ENCODE measurements around the gene SLC4A9.

SLC4A9 gene

DNA sequence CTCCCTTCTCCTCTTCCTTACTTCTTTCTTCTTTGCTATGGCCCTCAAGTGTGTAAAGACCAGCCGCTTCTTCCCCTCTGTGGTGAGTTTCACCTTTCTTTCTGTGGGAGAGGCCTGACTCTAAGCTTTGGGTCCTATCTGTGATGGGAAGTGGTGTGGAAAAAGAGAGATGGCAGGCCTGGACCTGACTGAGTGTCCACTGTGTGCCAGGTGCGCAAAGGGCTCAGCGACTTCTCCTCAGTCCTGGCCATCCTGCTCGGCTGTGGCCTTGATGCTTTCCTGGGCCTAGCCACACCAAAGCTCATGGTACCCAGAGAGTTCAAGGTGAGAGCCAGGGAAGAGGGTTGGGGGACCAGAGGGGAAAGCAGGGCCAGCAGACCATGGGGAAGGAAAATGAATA, 5.9 kb downstream of the SLC4A9 start:
- no peaks in the 10 kb centered on the region for H3K36me3 ChIP-seq
- peaks cover 0 to 7% (median 5%) of the 10 kb centered on the region in 4 donors for H3K4me1 ChIP-seq
- TF ChIP-seq, protein P1, sequence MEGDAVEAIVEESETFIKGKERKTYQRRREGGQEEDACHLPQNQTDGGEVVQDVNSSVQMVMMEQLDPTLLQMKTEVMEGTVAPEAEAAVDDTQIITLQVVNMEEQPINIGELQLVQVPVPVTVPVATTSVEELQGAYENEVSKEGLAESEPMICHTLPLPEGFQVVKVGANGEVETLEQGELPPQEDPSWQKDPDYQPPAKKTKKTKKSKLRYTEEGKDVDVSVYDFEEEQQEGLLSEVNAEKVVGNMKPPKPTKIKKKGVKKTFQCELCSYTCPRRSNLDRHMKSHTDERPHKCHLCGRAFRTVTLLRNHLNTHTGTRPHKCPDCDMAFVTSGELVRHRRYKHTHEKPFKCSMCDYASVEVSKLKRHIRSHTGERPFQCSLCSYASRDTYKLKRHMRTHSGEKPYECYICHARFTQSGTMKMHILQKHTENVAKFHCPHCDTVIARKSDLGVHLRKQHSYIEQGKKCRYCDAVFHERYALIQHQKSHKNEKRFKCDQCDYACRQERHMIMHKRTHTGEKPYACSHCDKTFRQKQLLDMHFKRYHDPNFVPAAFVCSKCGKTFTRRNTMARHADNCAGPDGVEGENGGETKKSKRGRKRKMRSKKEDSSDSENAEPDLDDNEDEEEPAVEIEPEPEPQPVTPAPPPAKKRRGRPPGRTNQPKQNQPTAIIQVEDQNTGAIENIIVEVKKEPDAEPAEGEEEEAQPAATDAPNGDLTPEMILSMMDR (IDR thresholded peaks at IDR 0.05) = no peak
- DNase-seq = no peak
- no peak overlapping the region for H3K4me3 ChIP-seq
- intact Hi-C loops (cut with DNase I; ENCODE audit: low total_unique reads) = no loop called here
- H3K27ac ChIP-seq = no peak overlapping the region
- no peaks in the 10 kb centered on the region for H3K9me3 ChIP-seq
- peaks cover 0 to 3% of the 10 kb centered on the region in 2 donors for H3K27me3 ChIP-seq

DNA sequence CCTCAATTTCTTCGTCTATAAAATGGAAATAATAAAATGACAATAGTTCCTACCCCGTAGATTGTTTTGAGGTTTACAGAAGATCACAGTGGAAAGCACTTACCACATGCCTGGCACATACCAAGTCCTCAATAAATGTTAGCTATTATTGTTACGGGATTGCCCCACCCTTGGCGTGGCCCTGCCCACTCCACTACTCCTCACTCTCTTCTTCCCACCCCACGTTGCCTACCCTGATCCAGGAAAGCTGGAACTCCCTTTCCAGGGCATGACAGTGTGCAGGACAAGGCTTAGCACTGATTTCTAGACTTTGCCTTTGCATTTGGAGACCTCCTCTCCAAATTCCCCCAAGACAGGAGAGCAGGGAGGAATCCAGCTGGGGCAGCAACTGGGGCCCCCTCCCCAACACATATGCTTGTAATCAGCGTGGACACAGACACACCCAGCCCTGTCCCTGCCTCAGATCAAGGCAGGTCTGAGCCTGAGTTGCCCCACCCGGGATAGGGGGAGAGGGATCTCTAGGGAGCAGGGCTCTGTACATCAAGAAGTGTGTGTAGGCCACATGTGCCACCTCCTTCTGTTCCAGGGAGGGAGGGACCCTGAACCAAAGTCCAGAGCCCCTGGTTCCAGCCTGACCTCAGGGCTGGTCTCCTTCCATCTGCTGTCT, 6.7 kb downstream of the SLC4A9 start:
- DNase-seq = no peak
- H3K27me3 ChIP-seq = peaks cover 0 to 3% of the 10 kb centered on the region in 2 donors
- no peak overlapping the region for H3K27ac ChIP-seq
- no peak overlapping the region for H3K4me3 ChIP-seq
- intact Hi-C loops (cut with DNase I; ENCODE audit: low total_unique reads) = no loop called here
- no peaks in the 10 kb centered on the region for H3K9me3 ChIP-seq
- TF ChIP-seq, protein P1 (IDR thresholded peaks at IDR 0.05) = no peak
- peaks cover 0 to 7% (median 5%) of the 10 kb centered on the region in 4 donors for H3K4me1 ChIP-seq
- H3K36me3 ChIP-seq = no peaks in the 10 kb centered on the region

DNA sequence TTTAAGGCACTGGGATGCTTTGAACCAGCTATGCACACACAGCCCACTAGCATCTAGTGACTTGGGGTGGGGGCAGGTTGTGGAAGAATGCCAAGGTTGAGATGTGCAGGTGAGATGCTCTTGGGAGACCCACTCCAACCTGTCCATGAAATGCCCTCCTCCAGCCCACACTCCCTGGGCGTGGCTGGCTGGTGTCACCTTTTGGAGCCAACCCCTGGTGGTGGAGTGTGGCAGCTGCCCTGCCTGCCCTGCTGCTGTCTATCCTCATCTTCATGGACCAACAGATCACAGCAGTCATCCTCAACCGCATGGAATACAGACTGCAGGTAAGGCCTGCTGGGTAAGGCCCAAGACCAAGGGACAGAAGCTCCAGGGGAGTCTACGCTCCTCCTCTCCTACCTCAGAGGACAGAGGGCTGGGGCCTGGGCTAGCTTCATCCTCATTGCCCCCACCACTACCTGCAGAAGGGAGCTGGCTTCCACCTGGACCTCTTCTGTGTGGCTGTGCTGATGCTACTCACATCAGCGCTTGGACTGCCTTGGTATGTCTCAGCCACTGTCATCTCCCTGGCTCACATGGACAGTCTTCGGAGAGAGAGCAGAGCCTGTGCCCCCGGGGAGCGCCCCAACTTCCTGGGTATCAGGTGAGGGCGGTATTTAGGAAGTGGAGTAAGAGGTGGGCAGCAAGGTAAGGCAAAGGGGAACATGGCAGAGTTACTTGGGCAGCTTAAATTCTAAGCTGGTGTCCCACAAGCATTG, 7.4 kb downstream of the SLC4A9 start:
- intact Hi-C loops (cut with DNase I; ENCODE audit: low total_unique reads) = no loop called here
- Histone ChIP-seq H3K4me1 (peaks cover 0 to 7% (median 5%) of the 10 kb centered on the region in 4 donors), H3K9me3 (no peaks in the 10 kb centered on the region), H3K27me3 (peaks cover 0 to 3% of the 10 kb centered on the region in 2 donors), H3K36me3 (no peaks in the 10 kb centered on the region), H3K27ac (no peak overlapping the region), H3K4me3 (no peak overlapping the region)
- TF ChIP-seq, protein P1 (IDR thresholded peaks at IDR 0.05) = no peak
- DNase-seq = no peak

DNA sequence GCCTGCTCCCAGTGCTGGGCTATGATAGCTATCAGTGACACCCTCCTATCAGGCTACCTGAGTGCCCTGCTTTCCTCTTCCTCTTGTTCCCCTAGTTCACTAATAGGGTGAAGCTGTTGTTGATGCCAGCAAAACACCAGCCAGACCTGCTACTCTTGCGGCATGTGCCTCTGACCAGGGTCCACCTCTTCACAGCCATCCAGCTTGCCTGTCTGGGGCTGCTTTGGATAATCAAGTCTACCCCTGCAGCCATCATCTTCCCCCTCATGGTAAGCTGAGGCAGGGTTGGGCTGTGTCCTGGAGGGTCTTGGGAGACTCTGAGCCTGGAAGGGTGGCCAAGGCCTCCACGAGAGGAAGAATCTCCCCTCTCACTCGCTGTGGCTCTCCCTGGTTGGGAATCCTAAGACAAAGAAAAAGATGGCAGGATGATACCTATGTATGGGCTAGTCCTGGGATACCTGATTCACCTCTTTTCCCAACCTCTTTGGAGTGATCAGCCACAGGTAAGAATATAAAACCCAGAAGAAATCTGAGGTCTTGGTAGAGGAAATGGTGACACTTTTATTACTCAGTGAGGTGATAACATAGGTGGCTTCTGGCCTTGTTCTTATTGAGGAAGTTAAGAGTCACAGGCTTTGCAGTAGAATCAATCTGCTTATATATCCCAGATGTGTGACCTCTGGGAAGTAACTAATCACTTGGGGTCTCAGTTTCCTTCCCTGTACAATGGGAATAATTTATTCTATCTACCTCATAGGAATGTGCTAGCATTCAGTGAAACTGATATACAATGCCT, 11.6 kb downstream of the SLC4A9 start:
- TF ChIP-seq, protein P1 (IDR thresholded peaks at IDR 0.05) = no peak
- Histone ChIP-seq H3K4me3 (no peak overlapping the region), H3K27me3 (no peaks in the 10 kb centered on the region), H3K27ac (no peak overlapping the region), H3K4me1 (peaks cover 0 to 6% (median 0%) of the 10 kb centered on the region in 4 donors), H3K36me3 (no peaks in the 10 kb centered on the region), H3K9me3 (no peaks in the 10 kb centered on the region)
- intact Hi-C loops (cut with DNase I; ENCODE audit: low total_unique reads) = no loop called here
- DNase-seq = no peak

DNA sequence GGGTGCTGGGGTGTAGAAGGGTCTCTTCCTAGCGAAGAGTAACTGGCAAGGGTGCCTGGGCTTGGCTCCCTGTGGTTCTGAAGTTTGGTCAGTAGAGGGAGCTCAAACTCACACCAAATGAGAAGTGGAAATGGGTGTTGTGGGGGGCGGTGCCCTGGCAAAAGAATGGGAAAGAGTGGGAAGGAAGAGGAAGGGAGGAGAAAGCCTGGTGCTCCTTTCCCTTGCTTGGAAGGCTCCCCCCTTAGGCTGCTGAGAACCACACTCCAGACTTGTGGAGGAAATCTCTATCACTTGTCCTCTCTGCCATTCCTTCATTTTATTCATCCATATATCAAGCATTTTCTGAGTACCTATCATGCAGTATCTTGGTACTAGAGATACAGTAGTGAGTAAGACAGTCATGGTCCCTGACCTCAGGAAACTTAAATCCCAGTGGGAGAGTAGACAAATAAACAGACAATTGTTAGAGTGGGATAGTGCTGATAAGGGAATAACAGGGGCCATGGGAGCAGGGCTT, 13.0 kb downstream of the SLC4A9 start:
- H3K27ac ChIP-seq = no peak overlapping the region
- DNase-seq = peak; percentile 73 to 82
- intact Hi-C loops (cut with DNase I; ENCODE audit: low total_unique reads) = no loop called here
- H3K36me3 ChIP-seq = no peaks in the 10 kb centered on the region
- H3K27me3 ChIP-seq = no peaks in the 10 kb centered on the region
- H3K9me3 ChIP-seq = no peaks in the 10 kb centered on the region
- TF ChIP-seq, protein P1 (IDR thresholded peaks at IDR 0.05) = peak; percentile 68 to 81
- peaks cover 0 to 6% (median 0%) of the 10 kb centered on the region in 4 donors for H3K4me1 ChIP-seq
- no peak overlapping the region for H3K4me3 ChIP-seq
